ENCODE results near the gene GAB2.

- TF ChIP-seq CTCF (IDR thresholded peaks at IDR 0.05; ENCODE audit: borderline replicate concordance, extremely low read depth, low read length, poor library complexity, severe bottlenecking) (no peak), EZH2 (IDR thresholded peaks at IDR 0.05; ENCODE audit: borderline replicate concordance, low read depth, low read length, severe bottlenecking) (no peak)
Observed at GRCh38 chr11:78212586-78213371, 204.8 kb downstream of the GAB2 start.

Data from DND-41 (cell line).